ENCODE data around the gene ZDHHC7.

DNA sequence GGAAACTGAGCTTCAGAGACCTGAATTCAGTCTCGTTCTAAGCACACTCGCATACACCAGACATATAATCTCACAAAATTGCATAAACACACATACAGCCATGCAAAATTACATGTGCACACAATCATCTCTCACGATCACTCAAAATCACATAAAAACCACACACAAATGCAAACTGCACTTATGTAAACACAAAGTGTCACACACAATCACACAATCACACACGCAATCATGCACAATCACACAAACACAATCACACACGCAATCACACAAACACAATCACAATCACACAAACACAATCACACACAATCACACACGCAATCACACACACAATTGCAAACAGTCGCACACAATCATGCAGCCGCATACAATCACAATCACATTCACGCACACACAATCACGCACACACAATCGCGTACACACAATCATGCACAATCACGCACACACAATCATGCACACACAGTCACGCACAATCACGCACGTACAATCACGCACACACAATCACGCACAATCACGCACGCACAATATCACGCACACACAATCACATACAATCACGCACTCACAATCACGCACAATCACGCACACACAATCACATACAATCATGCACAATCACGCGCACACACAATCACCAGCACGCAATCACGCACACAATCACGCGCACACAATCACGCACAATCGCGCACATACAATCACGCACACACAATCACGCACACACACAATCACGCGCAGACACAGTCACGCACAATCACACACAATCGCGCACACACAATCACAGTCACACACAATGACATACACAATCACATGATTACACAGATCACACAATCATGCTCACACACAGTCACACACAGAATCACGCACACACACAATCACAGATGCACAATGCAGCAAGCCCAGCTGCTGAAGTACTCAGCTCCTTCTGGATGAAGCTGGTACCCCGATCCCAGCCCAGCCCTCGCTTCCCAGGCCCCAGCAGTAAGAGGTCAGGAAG, 45.6 kb downstream of the ZDHHC7 start:
- TF ChIP-seq, protein P1, sequence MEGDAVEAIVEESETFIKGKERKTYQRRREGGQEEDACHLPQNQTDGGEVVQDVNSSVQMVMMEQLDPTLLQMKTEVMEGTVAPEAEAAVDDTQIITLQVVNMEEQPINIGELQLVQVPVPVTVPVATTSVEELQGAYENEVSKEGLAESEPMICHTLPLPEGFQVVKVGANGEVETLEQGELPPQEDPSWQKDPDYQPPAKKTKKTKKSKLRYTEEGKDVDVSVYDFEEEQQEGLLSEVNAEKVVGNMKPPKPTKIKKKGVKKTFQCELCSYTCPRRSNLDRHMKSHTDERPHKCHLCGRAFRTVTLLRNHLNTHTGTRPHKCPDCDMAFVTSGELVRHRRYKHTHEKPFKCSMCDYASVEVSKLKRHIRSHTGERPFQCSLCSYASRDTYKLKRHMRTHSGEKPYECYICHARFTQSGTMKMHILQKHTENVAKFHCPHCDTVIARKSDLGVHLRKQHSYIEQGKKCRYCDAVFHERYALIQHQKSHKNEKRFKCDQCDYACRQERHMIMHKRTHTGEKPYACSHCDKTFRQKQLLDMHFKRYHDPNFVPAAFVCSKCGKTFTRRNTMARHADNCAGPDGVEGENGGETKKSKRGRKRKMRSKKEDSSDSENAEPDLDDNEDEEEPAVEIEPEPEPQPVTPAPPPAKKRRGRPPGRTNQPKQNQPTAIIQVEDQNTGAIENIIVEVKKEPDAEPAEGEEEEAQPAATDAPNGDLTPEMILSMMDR (IDR thresholded peaks at IDR 0.05), result no peak
- TF ChIP-seq POLR2A (IDR thresholded peaks at IDR 0.05), result no peak
